ENCODE data around the gene PIPOX.

PIPOX gene

DNA sequence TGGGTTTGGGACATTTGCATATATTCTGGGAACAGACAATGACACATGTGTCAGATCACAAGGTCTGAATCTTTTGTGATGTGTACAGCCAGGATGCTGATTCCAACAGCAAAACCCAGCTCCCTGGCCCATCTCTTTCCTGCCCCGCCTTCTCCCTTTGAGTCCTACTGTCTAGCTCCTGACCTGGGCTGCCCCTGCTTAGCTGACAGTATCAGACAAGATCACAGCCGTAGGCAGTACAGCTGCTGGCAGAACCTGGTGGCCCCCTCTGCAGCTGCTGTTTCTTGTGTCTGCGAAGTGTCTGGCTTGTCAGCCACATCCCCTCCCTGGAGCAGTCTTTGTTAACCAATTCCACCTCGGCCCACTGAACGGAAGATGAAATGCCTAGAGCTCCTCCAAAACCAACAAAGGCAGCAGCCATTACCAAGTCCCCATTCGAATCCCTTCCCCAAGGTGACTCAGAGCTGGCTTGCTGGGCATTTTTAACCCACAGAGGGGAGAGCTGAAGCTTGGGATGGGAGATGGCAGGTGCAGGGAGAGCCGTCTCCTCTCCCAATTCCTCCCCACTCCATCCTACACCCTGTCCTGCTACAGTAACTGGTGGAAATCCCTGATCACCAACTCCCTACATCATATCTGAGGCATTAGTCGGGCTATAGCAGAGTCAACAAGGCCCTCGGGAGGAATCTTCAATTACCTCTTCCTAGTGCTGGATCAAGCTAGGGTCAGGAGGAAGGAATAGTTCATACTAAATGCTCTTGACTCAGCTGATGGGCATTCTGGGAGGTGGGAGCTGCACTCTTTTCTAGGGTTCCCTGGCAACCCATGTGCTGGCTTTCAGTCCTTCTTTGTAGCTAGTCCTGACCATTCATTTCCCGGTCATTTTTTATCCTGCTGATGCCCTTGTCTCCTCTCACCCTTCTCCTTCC, 5.8 kb downstream of the PIPOX start:
- DNase-seq (ENCODE audit: low read depth) = no peak

GRCh38 chr17:29049541-29050145, 6.7 kb downstream of the PIPOX start:
- DNase-seq (ENCODE audit: low read depth) = no peak

DNA sequence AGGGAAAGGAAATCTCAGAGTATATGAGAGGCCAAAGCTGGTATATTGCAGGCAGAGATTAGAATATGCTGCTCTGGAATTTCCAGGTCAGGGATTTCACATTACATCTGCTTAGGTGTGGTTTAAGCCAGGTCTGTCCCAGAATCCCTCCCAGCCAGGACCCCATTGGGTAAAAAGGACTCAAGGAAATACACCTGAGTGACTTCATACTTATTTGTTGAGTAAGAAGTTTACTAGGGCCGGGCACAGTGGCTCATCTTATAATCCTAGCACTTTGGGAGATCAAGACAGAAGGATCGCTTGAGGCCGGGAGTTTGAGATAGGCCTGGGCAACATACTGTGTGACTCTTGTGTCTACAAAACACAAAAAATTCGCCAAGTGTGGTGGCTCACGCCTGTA, 7.2 kb downstream of the PIPOX start:
- no peak for DNase-seq (ENCODE audit: low read depth)

DNA sequence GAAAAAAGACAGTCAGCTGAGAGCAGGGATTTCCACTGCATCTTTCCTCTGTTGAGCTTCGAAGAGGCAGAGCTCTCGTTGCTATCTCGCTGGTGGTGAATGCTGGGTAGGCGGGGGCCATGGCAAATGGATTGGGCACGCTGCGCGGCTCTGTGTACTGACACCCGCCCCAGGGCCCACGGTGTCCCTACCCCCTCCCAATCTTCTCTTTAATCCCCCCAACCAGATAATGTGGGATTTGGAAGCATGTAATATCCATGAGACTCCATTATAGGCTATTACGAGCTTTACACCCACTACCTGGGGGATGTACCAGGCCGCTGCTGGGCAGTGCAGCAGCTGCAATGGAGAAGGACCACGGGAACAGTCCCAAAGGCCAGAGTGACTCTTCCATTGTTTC, 8.3 kb downstream of the PIPOX start:
- no peak for DNase-seq (ENCODE audit: low read depth)

DNA sequence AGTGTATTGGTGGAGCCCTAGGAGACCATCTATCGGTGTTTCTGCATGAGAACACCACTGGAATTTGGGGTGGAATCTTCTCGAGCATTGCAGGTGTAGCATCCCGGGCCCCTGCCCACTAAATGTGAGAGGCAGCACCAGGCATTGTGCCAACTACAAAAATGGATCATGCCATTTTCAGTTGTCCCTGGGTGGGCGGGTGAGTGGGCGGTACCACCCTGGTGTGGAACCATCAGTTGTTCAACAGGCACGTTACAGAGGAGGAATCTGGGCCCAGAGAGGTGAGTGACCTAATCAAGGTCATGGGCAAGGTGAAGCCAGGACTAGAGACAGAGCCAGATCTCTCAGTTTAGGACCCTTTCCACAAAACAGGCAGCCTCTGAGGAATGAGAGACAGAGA, 8.8 kb downstream of the PIPOX start:
- no peak for DNase-seq (ENCODE audit: low read depth)

- DNase-seq (ENCODE audit: low read depth) = no peak
These were observed 11.9 kb downstream of the PIPOX start for GRCh38 chr17:29054835-29055234.

GRCh38 chr17:29057361-29057760, 14.4 kb downstream of the PIPOX start:
- DNase-seq (ENCODE audit: low read depth) = no peak

DNA sequence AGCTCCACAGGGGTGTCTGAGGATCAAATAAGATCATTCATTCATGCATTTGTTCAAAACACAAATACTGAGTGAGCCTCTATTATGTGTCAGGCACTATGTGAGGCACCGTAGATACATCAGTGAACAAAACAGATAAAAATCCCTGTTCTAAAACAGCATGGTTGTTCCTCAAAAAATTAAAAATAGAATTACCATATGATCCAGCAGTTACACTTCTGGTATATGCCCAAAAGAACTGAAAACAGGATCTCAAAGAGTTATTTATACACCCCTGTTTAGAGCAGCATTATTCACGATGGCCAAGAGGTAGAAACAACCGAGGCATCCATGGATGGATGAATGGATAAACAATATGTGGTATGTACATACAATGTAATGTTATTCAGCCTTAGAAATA, 15.4 kb downstream of the PIPOX start:
- no peak for DNase-seq (ENCODE audit: low read depth)

DNA sequence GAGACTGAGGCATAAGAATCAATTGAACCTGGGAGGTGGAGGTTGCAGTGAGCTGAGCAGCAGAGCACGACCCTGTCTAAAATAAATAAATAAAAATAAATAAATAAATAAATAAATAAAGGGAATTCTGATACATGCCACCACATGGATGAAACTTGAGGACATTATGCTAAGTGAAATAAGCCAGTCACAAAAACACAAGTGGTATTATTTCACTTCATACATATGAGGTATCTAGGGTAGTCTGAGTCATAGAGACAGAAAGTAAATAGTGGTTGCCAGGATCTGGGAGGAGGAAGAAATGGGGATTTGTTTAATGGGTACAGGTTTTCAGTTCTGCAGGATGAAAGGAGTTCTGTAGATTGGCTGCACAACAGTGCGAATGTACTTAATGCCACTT, 16.3 kb downstream of the PIPOX start:
- DNase-seq (ENCODE audit: low read depth) = peak; percentile 18

GRCh38 chr17:29060475-29060874, 17.5 kb downstream of the PIPOX start:
- DNase-seq (ENCODE audit: low read depth) = no peak

- no peak for DNase-seq (ENCODE audit: low read depth)
These were observed 18.1 kb downstream of the PIPOX start for GRCh38 chr17:29061036-29061435.

GRCh38 chr17:29062215-29062614, 19.3 kb downstream of the PIPOX start:
- DNase-seq (ENCODE audit: low read depth) = no peak

DNA sequence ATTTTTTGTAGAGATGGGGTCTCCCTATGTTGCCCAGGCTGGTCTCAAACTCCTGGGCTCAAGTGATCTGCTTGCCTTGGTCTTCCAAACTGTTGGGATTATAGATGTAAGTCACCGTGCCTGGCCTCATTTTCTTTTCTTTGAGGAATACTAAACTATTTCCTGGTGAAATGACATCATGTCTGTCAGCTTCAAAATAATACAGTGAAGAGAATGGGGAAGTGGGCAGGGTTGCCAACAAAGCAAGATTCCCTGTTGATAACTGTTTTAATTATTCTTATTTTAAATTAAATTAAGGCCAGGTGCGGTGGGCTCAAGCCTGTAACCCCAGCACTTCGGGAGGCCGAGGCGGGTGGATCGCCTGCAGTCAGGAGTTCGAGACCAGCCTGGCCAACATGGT, 21.1 kb downstream of the PIPOX start:
- no peak for DNase-seq (ENCODE audit: low read depth)

DNA sequence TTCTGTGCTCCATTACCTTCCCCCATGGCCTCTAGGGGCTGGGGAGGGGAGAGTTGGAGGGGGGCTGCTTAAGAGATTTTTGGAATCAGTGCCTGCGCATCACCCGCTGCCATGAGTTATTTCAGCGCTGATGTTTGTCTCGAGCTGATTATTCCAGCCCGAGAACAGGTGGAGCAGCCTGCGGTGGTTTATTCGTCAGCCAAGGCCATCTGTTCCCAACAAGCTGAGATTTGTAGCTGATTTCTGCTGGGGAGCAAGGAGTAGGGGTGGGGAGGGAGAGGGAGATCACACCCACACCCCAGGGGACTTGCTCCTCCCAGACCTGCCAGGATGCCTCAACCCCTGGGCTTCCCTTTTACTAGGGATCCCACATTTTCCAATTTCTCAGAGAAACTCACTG, 23.1 kb downstream of the PIPOX start:
- no peak for DNase-seq (ENCODE audit: low read depth)

GRCh38 chr17:29066606-29067005, 23.7 kb downstream of the PIPOX start:
- DNase-seq (ENCODE audit: low read depth) = no peak

GRCh38 chr17:29068818-29069217, 25.9 kb downstream of the PIPOX start:
- DNase-seq (ENCODE audit: low read depth) = no peak

DNA sequence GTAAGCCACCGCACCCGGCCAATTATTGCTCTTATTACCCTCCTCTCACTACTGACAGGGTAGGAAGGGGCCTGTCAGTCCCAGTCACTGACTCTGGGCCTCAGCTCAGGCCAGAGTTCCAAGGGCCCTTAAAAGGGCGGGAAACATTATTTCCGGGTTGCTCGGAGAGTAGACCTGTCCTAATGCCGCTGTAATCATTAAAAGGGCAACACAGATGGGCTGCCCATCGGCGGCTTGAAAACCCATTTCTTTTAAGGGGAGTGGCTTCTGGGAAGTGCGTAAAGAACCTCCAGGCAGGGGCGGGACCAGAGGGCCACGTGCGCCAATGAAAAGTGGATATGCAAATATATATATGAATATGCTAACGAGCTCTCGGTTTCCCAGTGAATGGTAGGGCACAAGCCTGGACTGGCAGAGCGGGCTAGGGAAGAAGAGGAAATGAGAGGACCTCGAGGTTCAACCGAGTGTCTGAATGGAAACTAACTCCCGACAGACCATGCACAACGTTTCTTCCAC, 26.6 kb downstream of the PIPOX start:
- no peak for DNase-seq (ENCODE audit: low read depth)

DNA sequence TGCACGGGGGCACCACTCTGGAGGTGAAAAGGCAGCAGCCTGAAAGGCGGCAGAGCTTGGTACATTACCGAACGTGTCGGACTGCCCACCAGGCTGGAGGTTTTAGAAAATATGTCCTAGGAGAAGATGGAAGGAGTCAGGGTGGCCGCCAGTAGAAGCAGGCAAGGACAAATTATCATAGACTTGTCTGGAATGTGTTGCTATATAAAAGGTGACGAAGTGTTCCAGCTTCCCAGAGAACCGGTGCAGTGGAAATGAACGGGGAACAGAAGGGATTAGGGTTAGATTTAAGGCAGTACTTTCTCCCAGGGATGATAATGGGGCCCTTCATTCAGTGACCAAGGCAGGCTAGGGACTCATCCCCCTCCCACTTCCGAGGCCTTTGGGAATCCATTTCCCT, 27.4 kb downstream of the PIPOX start:
- no peak for DNase-seq (ENCODE audit: low read depth)

- no peak for DNase-seq (ENCODE audit: low read depth)
These were observed 27.8 kb downstream of the PIPOX start for GRCh38 chr17:29070781-29071180.

DNA sequence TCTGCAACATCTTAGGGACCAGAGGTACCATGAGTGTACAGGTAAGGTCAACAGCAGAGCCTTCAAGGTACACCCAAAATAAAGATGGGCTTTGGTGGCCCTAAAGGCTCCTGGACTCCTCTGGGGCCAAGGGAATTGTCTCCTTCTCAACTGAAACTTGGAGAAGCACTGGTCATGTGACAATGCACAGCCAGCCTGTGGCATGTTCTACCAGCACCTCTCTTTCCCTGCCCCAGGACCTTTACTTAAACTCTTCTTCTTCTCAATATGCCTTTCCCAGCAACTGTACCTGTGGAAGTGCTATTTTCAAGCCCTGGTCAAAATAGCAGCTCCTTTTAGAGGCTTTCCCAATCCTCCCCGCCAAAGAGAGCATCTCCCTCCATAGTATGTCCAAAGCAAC, 28.4 kb downstream of the PIPOX start:
- no peak for DNase-seq (ENCODE audit: low read depth)

- DNase-seq (ENCODE audit: low read depth) = no peak
These were observed 30.1 kb downstream of the PIPOX start for GRCh38 chr17:29073045-29073444.

DNA sequence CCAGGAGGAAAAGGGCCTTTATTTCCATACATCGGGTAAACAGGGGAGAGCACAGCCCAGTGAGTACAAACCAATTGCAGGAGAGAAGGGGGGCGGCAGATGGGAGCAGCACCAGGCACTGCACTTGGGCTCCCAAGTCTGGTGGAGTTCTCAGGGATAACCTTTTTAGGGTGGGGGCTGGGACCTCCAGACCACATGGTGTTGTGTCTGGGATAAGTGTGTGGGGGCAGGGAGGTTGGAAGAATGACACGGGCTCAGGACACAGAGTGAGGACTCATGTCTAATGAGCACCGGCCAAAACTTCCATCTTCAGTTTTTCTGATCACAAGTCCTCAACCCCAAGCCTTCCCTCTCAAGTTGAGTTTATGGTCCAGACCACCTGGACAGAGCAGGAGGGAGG, 30.6 kb downstream of the PIPOX start:
- no peak for DNase-seq (ENCODE audit: low read depth)

DNA sequence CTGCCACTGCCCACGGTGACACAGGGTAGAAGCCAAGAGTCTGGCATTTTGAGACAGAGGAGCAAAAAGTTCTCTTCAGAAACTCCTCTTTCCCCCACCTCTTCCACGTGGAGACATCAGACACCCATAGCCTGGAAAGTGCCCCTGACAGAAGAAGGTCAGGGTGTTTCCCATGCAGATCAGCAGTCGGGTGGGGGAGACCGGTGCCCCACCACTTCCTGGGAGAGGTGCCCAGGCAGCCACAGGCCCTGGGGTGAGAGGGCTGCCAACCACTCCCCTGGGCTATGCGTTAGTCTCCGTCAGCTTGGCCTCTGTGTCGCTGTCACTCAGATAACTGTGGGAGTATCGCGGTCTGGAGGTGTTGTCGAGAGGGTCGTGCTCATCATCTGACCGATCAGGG, 31.5 kb downstream of the PIPOX start:
- no peak for DNase-seq (ENCODE audit: low read depth)

- no peak for DNase-seq (ENCODE audit: low read depth)
These were observed 33.1 kb downstream of the PIPOX start for GRCh38 chr17:29076087-29076486.
